ENCODE measurements around the gene SCGB3A2. TPM values are rescaled to one million over a fixed set of nuclear protein-coding genes. Genes with fewer than 3 reads are reported as not detected.

The SCGB3A2 gene
- total RNA-seq, 1 donor from 2014 or later, result not detected

- Histone ChIP-seq H3K4me2 (no peak overlapping the region), H3K4me3 (no peak overlapping the region), H2AFZ (replicated peaks) (no peak overlapping the region), H3F3A (ENCODE audit: low read depth) (no peaks in the 10 kb centered on the region), H4K20me1 (ENCODE audit: low read depth) (no peaks in the 10 kb centered on the region), H3K27me3 (no peaks in the 10 kb centered on the region), H3K36me3 (no peaks in the 10 kb centered on the region), H3K79me2 (ENCODE audit: low read depth) (no peaks in the 10 kb centered on the region), H3K4me1 (no peaks in the 10 kb centered on the region), H3K9ac (no peak overlapping the region), H3K9me3 (ENCODE audit: low read depth) (no peaks in the 10 kb centered on the region), H3K27ac (no peak overlapping the region)
- Mint-ChIP-seq H3K9me3 (no peaks in the 10 kb centered on the region), H3K27me3 (ENCODE audit: insufficient read depth, low read depth) (no peaks in the 10 kb centered on the region), H3K27ac (no peak overlapping the region), H3K4me3 (no peak overlapping the region), H3K4me1 (no peaks in the 10 kb centered on the region), H3K36me3 (no peaks in the 10 kb centered on the region)
- DNase-seq (ENCODE audit: low spot score), result no peak
- TF ChIP-seq EZH2phosphoT487 (IDR thresholded peaks at IDR 0.05), result no peak
- no peak for TF ChIP-seq EZH2 (IDR thresholded peaks at IDR 0.05)
- no peak for TF ChIP-seq CTCF (IDR thresholded peaks at IDR 0.05)
Measured at GRCh38 chr5:147854331-147854730, 24.2 kb upstream of the SCGB3A2 start.

DNA sequence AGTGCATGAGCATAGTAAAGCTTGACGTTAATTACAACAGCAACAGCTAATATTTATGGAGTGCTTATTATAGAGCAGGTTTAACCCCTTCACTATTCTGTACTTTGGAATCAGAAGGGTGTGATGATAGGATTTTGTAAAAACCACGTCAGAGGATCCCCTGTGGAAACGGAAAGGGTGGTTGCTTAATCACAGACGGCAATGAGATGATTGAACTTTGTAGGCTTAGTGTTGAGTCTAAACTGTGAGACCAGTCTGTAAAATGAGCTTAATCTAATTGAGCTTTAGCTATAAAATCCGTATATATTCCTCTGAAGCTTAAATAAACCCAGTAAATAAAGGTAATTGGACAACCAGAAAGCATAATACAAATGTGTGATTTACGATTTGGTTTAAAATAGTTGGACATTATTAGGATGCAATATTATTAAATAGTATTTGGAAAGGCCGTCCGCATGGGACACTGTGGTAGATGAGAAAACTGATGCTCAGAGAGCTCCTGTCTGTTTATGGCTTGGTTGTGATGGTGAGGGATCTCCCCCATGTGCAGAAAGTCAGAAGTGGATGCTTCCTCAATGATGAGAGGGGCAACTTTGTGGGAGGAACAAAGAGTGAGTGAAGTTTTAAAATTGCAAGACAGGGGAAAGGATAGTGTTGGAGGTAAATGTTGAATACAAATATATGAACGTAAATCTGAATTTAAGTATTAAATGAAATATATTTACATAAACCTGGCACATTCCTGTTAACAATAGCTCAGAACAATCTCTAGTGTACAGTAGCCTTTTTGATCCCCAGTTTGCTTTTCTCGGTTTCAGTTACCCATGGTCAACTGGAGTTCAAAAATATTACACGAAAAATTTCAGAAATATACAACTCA is 23.4 kb upstream of the SCGB3A2 start:
- H4K20me1 ChIP-seq (ENCODE audit: low read depth), result no peaks in the 10 kb centered on the region
- H3K27ac ChIP-seq, result no peak overlapping the region
- no peaks in the 10 kb centered on the region for H3F3A ChIP-seq (ENCODE audit: low read depth)
- no peaks in the 10 kb centered on the region for H3K79me2 ChIP-seq (ENCODE audit: low read depth)
- H3K4me1 Mint-ChIP-seq, result no peaks in the 10 kb centered on the region
- no peak overlapping the region for H3K9ac ChIP-seq
- no peak for TF ChIP-seq EZH2 (IDR thresholded peaks at IDR 0.05)
- TF ChIP-seq EZH2phosphoT487 (IDR thresholded peaks at IDR 0.05), result no peak
- TF ChIP-seq CTCF (IDR thresholded peaks at IDR 0.05), result no peak
- no peak overlapping the region for H2AFZ ChIP-seq (replicated peaks)
- peaks cover 6% of the 10 kb centered on the region for H3K4me1 ChIP-seq
- H3K27me3 Mint-ChIP-seq (ENCODE audit: insufficient read depth, low read depth), result no peaks in the 10 kb centered on the region
- no peak overlapping the region for H3K4me3 Mint-ChIP-seq
- H3K4me2 ChIP-seq, result no peak overlapping the region
- no peaks in the 10 kb centered on the region for H3K36me3 Mint-ChIP-seq
- H3K27me3 ChIP-seq, result no peaks in the 10 kb centered on the region
- DNase-seq (ENCODE audit: low spot score), result no peak
- no peak overlapping the region for H3K4me3 ChIP-seq
- H3K27ac Mint-ChIP-seq, result no peak overlapping the region
- H3K9me3 Mint-ChIP-seq, result no peaks in the 10 kb centered on the region
- H3K36me3 ChIP-seq, result no peaks in the 10 kb centered on the region
- no peaks in the 10 kb centered on the region for H3K9me3 ChIP-seq (ENCODE audit: low read depth)

DNA sequence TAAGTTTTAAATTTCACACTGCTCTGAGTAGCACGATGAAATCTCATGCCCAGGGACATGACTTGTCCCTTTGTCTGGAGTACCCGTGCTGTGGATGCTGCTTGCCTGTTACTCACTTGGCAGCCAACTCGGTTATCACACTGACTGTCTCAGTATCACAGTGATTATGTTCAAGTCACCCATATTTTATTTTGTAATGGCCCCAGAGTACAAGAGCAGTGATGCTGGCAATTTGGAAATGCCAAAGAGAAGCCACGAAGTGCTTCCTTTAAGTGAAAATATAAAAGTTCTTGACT is 22.8 kb upstream of the SCGB3A2 start:
- Histone ChIP-seq H3K36me3 (no peaks in the 10 kb centered on the region), H3K9me3 (ENCODE audit: low read depth) (no peaks in the 10 kb centered on the region), H3K4me1 (peaks cover 8% of the 10 kb centered on the region), H3F3A (ENCODE audit: low read depth) (no peaks in the 10 kb centered on the region), H3K27ac (no peak overlapping the region), H3K4me3 (no peak overlapping the region), H3K9ac (no peak overlapping the region), H3K27me3 (no peaks in the 10 kb centered on the region), H3K4me2 (no peak overlapping the region), H3K79me2 (ENCODE audit: low read depth) (no peaks in the 10 kb centered on the region), H4K20me1 (ENCODE audit: low read depth) (no peaks in the 10 kb centered on the region), H2AFZ (replicated peaks) (no peak overlapping the region)
- TF ChIP-seq CTCF (IDR thresholded peaks at IDR 0.05), result no peak
- TF ChIP-seq EZH2phosphoT487 (IDR thresholded peaks at IDR 0.05), result no peak
- no peak for TF ChIP-seq EZH2 (IDR thresholded peaks at IDR 0.05)
- Mint-ChIP-seq H3K9me3 (no peaks in the 10 kb centered on the region), H3K4me3 (no peak overlapping the region), H3K27me3 (ENCODE audit: insufficient read depth, low read depth) (no peaks in the 10 kb centered on the region), H3K36me3 (no peaks in the 10 kb centered on the region), H3K4me1 (no peaks in the 10 kb centered on the region), H3K27ac (no peak overlapping the region)
- no peak for DNase-seq (ENCODE audit: low spot score)
